Ovary (tissue), 9 donors: ENCODE data around the gene CHRM3. TPM values are rescaled to one million over a fixed set of nuclear protein-coding genes. Genes with fewer than 3 reads are reported as not detected.
"Not testable (repeated sequence)": the region's sequence is repeated elsewhere in the genome, so short reads cannot be mapped to it uniquely, and the experiment has no call there.

ENCODE experiments used
- DNase-seq, 5 donors: peaks; one replicate each; pipeline ENCODE4 v3.0.0-alpha.2; 2019 to 2020
- H3K27ac ChIP-seq, 2 donors: fragments of 200-600 bp; one replicate each; pipeline versions ENCODE4 v1.5.1 to v1.8.0; 2019 to 2022
- H3K27me3 ChIP-seq: fragments of 200-600 bp; one replicate; pipeline ENCODE4 v1.8.0; 2022
- H3K36me3 ChIP-seq: fragments of 200-600 bp; sonication (generic); one replicate; pipeline ENCODE4 v1.5.1; 2019
- H3K4me1 ChIP-seq: one replicate; pipeline ENCODE4 v1.8.1; 2013; ENCODE audit warnings: mild to moderate bottlenecking, moderate library complexity; ENCODE audit not compliant: insufficient read depth
- H3K4me3 ChIP-seq: fragments of 200-600 bp; sonication (generic); one replicate; pipeline ENCODE4 v1.5.1; 2017
- H3K9me3 ChIP-seq, 2 donors: fragments of 200-600 bp in 1 of 2; sonication (generic) in 1 of 2; one replicate each; pipeline versions ENCODE4 v1.5.1 to v1.8.1; 2013 to 2019; ENCODE audit warnings: mild to moderate bottlenecking in 1 of 2, moderate library complexity in 1 of 2
- CTCF ChIP-seq, 3 donors: fragments of 450-650 bp in 2 of 3; fragments of 200-600 bp in 1 of 3; IDR thresholded peaks; one replicate each; pipeline versions ENCODE4 v1.5.1 to v1.8.0; 2016 to 2022; ENCODE audit warnings: antibody characterized with exemption in 3 of 3, mild to moderate bottlenecking in 1 of 3
- EP300 ChIP-seq: sonication (generic); formaldehyde crosslinking; IDR thresholded peaks from one replicate; pipeline ENCODE4 v1.6.1; 2017; ENCODE audit warnings: antibody characterized with exemption
- POLR2A ChIP-seq: fragments of 450-650 bp; IDR thresholded peaks from one replicate; pipeline ENCODE4 v1.6.1; 2017; ENCODE audit warnings: antibody characterized with exemption, mild to moderate bottlenecking, moderate library complexity
- WGBS, 3 donors: extraction: QIAGEN DNeasy Blood & Tissue Kit in 1 of 3; methylation state at CpG; one replicate each; pipeline versions ENCODE4 v1.1.5 to v1.1.7; 2013 to 2017; 5-methylcytosine and 5-hydroxymethylcytosine counted together
- intact Hi-C, 4 donors: fragments of 100-400 bp; cut with DNase I; formaldehyde crosslinking; loops; one replicate each; pipeline versions ENCODE4 v1.11.0 to v1.15.1; 2022 to 2023
- polyA plus RNA-seq, 2 donors: library from polyadenylated mRNA; stranded (reverse); fragments of 200-250 nt in 1 of 2; fragments of 350-450 nt in 1 of 2; fragmentation: Illumina TruSeq in 1 of 2; extraction: RNeasy Lipid Tissue Mini Kit (QIAGEN cat#74804) in 1 of 2; gene quantifications; one replicate each; pipeline ENCODE4 v1.2.3, GENCODE V29; 2013 to 2014
- total RNA-seq, 7 donors: library from RNA; depleted of rRNA in 2 of 7; stranded (reverse); fragments of >200 nt in 2 of 7; fragmentation: NEBNext Ultra II Directional in 3 of 7; extraction: Animal tissue kit (Norgen Biotek cat#: 25700) in 3 of 7; gene quantifications; one replicate each; pipeline versions ENCODE4 v1.1.0 to v1.2.4, GENCODE V29; 2016 to 2023
- donor health status: DM: no; HTN: no; CAD: no; lungs with moderate emphysema.
- donor health status: DM: no; HTN: no; CAD: no.
- donor health status: Bipolar disorder and iron deficiency.
- donor health status: DM: yes; HTN: yes; CAD: no.
- donor health status: DM: no; HTN: no; CAD: no.
- donor health status: DM: yes; HTN: yes; CAD: no.

Gene CHRM3
- total and polyA plus RNA-seq, 9 donors, result 1.2 to 39.9 (median 10.1) TPM

- Histone ChIP-seq H3K4me1 (no peaks in the 10 kb centered on the region), H3K27ac (no peak overlapping the region), H3K9me3 (no peaks in the 10 kb centered on the region), H3K4me3 (no peak overlapping the region), H3K36me3 (no peaks in the 10 kb centered on the region), H3K27me3 (no peaks in the 10 kb centered on the region)
- WGBS, 3 donors, result 96 to 97% (median 96%) methylated on average over 5 of the region's 5 CpGs
- TF ChIP-seq EP300, result no peak
- no peak for TF ChIP-seq CTCF (IDR thresholded peaks at IDR 0.05)
- TF ChIP-seq POLR2A, result no peak
- DNase-seq, result no peak
- intact Hi-C loops, result no loop called here
Measured at GRCh38 chr1:239363930-239364329, 22.4 kb upstream of the CHRM3 start.

- intact Hi-C loops, result no loop called here
- Histone ChIP-seq H3K9me3 (no peaks in the 10 kb centered on the region), H3K4me1 (no peaks in the 10 kb centered on the region), H3K27me3 (no peaks in the 10 kb centered on the region), H3K27ac (no peak overlapping the region), H3K4me3 (no peak overlapping the region), H3K36me3 (no peaks in the 10 kb centered on the region)
- TF ChIP-seq CTCF (IDR thresholded peaks at IDR 0.05), result no peak
- DNase-seq, result no peak
- 68 to 80% (median 79%) methylated on average over 4 of the region's 4 CpGs for WGBS, 3 donors
Measured at GRCh38 chr1:239367196-239367810, 19.1 kb upstream of the CHRM3 start.

GRCh38 chr1:239368436-239369109 is 17.8 kb upstream of the CHRM3 start:
- WGBS, 3 donors, result 81 to 82% (median 81%) methylated on average over 7 of the region's 7 CpGs
- H3K4me3 ChIP-seq, result no peak overlapping the region
- H3K36me3 ChIP-seq, result no peaks in the 10 kb centered on the region
- H3K9me3 ChIP-seq, result no peaks in the 10 kb centered on the region
- H3K27me3 ChIP-seq, result no peaks in the 10 kb centered on the region
- no peak overlapping the region for H3K27ac ChIP-seq
- intact Hi-C loops, result no loop called here
- TF ChIP-seq EP300 (no peak), POLR2A (no peak), CTCF (IDR thresholded peaks at IDR 0.05) (no peak)
- H3K4me1 ChIP-seq, result no peaks in the 10 kb centered on the region
- no peak for DNase-seq

- H3K4me1 ChIP-seq, H3K27me3 ChIP-seq, H3K4me3 ChIP-seq, H3K9me3 ChIP-seq, H3K27ac ChIP-seq, DNase-seq, H3K36me3 ChIP-seq, intact Hi-C loops: not testable (repeated sequence)
- 65 to 77% (median 66%) methylated on average over 3 of the region's 3 CpGs for WGBS, 3 donors
Measured at GRCh38 chr1:239370869-239371268, 15.5 kb upstream of the CHRM3 start.

GRCh38 chr1:239382666-239383065 is 3.7 kb upstream of the CHRM3 start:
- H3K4me3 ChIP-seq, result no peak overlapping the region
- no peaks in the 10 kb centered on the region for H3K36me3 ChIP-seq
- intact Hi-C loops, result no loop called here
- no peaks in the 10 kb centered on the region for H3K4me1 ChIP-seq
- DNase-seq, result no peak
- WGBS, 3 donors, result 93 to 96% (median 96%) methylated on average over 5 of the region's 5 CpGs
- no peaks in the 10 kb centered on the region for H3K27me3 ChIP-seq
- H3K9me3 ChIP-seq, result no peaks in the 10 kb centered on the region
- no peak for TF ChIP-seq EP300
- TF ChIP-seq POLR2A, result no peak
- no peak for TF ChIP-seq CTCF (IDR thresholded peaks at IDR 0.05)
- H3K27ac ChIP-seq, result no peak overlapping the region
